HG02678 (cell line): Measurements from ENCODE around the gene AMDHD1.

Source experiments
- ATAC-seq: cut with Tn5 transposase; IDR thresholded peaks from one replicate; pipeline ENCODE4 v1.9.1; 2021; ENCODE audit warnings: mild to moderate bottlenecking, moderate library complexity; ENCODE audit not compliant: unreplicated experiment

The AMDHD1 gene

GRCh38 chr12:95943330-95943842 lies at the start of gene AMDHD1:
Gene AMDHD1 (plus strand): TSS chr12:95943331. CDS start chr12:95943399, 68 bp downstream.
- peak; percentile 59 for ATAC-seq

GRCh38 chr12:95896846-95897245 lies 46.3 kb upstream of the AMDHD1 start:
- no peak for ATAC-seq

GRCh38 chr12:95898081-95898480 lies 45.0 kb upstream of the AMDHD1 start:
- no peak for ATAC-seq

GRCh38 chr12:95908573-95908972 lies 34.6 kb upstream of the AMDHD1 start:
- no peak for ATAC-seq

GRCh38 chr12:95909871-95910270 lies 33.3 kb upstream of the AMDHD1 start:
- no peak for ATAC-seq

- ATAC-seq: peak; percentile 90
Observed at GRCh38 chr12:95918194-95918993, 24.7 kb upstream of the AMDHD1 start.

- ATAC-seq: no peak
Observed at GRCh38 chr12:95919110-95919509, 24.0 kb upstream of the AMDHD1 start.

GRCh38 chr12:95922231-95922630 lies 20.9 kb upstream of the AMDHD1 start:
- ATAC-seq: no peak

GRCh38 chr12:95940514-95940913 lies 2.6 kb upstream of the AMDHD1 start:
- ATAC-seq: no peak

- no peak for ATAC-seq
Observed at GRCh38 chr12:95942101-95942523, 1.0 kb upstream of the AMDHD1 start.

- peak; percentile 97 for ATAC-seq
Observed at GRCh38 chr12:95942524-95943329, 404 bp upstream of the AMDHD1 start, which contains the start of gene CCDC38. Gene CCDC38 (minus strand): TSS chr12:95942614. CDS start chr12:95936509, 6,105 bp downstream.

GRCh38 chr12:95944108-95944704 lies 1.1 kb downstream of the AMDHD1 start:
- ATAC-seq: no peak

- ATAC-seq: no peak
Observed at GRCh38 chr12:95949477-95950206, 6.5 kb downstream of the AMDHD1 start.

- no peak for ATAC-seq
Observed at GRCh38 chr12:95951515-95951914, 8.4 kb downstream of the AMDHD1 start.

- ATAC-seq: no peak
Observed at GRCh38 chr12:95953000-95953399, 9.9 kb downstream of the AMDHD1 start.

- ATAC-seq: no peak
Observed at GRCh38 chr12:95955549-95956159, 12.5 kb downstream of the AMDHD1 start.

- ATAC-seq: no peak
Observed at GRCh38 chr12:95956557-95957145, 13.5 kb downstream of the AMDHD1 start.

- no peak for ATAC-seq
Observed at GRCh38 chr12:95959107-95959506, 16.0 kb downstream of the AMDHD1 start.

- ATAC-seq: no peak
Observed at GRCh38 chr12:95960241-95960640, 17.1 kb downstream of the AMDHD1 start.

GRCh38 chr12:95962222-95962621 lies 19.1 kb downstream of the AMDHD1 start:
- no peak for ATAC-seq
